HEK293T (cell line): ENCODE measurements around the gene BPIFB6.

Experiments
- CTCF ChIA-PET: fragments of 350-600 bp; formaldehyde crosslinking; extraction: SDS; loops from one replicate; lab custom pipeline; 2021; ENCODE audit warnings: antibody characterized with exemption, inconsistent platforms; lab: Yijun Ruan, JAX
- POLR2A ChIA-PET: fragments of 350-600 bp; formaldehyde crosslinking; extraction: SDS; loops from one replicate; lab custom pipeline; 2020; ENCODE audit warnings: antibody characterized with exemption, inconsistent platforms; lab: Yijun Ruan, JAX
- DNase-seq: peaks from one replicate; pipeline ENCODE4 v3.0.0; 2012; ENCODE audit warnings: mixed read lengths; ENCODE audit errors: extremely low spot score
- ARNT ChIP-seq: fragments of 450-650 bp; IDR thresholded peaks from 2 replicates; pipeline ENCODE4 v1.6.1; 2017; ENCODE audit warnings: mild to moderate bottlenecking
- BHLHE40 ChIP-seq: fragments of 450-650 bp; IDR thresholded peaks from 2 replicates; pipeline ENCODE4 v1.6.1; 2016; ENCODE audit warnings: mild to moderate bottlenecking, moderate library complexity, borderline replicate concordance
- CTBP1 ChIP-seq: fragments of 450-650 bp; IDR thresholded peaks from 2 replicates; pipeline ENCODE4 v1.6.1; 2016; ENCODE audit warnings: borderline replicate concordance
- ELF4 ChIP-seq: fragments of 450-650 bp; IDR thresholded peaks from 2 replicates; pipeline ENCODE4 v1.6.1; 2017; ENCODE audit warnings: antibody characterized with exemption
- FOXA1 ChIP-seq: fragments of 450-650 bp; IDR thresholded peaks from 2 replicates; pipeline ENCODE4 v1.6.1; 2016; ENCODE audit warnings: mild to moderate bottlenecking
- FOXK2 ChIP-seq: fragments of 450-650 bp; IDR thresholded peaks from 2 replicates; pipeline ENCODE4 v1.6.1; 2016; ENCODE audit warnings: mild to moderate bottlenecking
- FOXM1 ChIP-seq: fragments of 450-650 bp; IDR thresholded peaks from 2 replicates; pipeline ENCODE4 v1.6.1; 2017; ENCODE audit warnings: mild to moderate bottlenecking, borderline replicate concordance
- HDGF ChIP-seq: fragments of 450-650 bp; IDR thresholded peaks from 2 replicates; pipeline ENCODE4 v1.6.1; 2017; ENCODE audit warnings: antibody characterized with exemption, borderline replicate concordance
- L3MBTL2 ChIP-seq: fragments of 450-650 bp; conservative IDR thresholded peaks from 2 replicates; pipeline ENCODE4 v1.6.1; 2016; ENCODE audit warnings: mild to moderate bottlenecking
- LEF1 ChIP-seq: fragments of 450-650 bp; IDR thresholded peaks from 2 replicates; pipeline ENCODE4 v1.6.1; 2017; ENCODE audit warnings: mild to moderate bottlenecking, borderline replicate concordance
- NFRKB ChIP-seq: fragments of 450-650 bp; IDR thresholded peaks from 2 replicates; pipeline ENCODE4 v1.6.1; 2016; ENCODE audit warnings: mild to moderate bottlenecking, moderate library complexity
- SP1 ChIP-seq: fragments of 450-650 bp; IDR thresholded peaks from 2 replicates; pipeline ENCODE4 v1.6.1; 2017
- SUZ12 ChIP-seq: fragments of 450-650 bp; IDR thresholded peaks from 2 replicates; pipeline ENCODE4 v1.6.1; 2016; ENCODE audit warnings: mild to moderate bottlenecking
- TARDBP ChIP-seq: fragments of 450-650 bp; IDR thresholded peaks from 2 replicates; pipeline ENCODE4 v1.6.1; 2016
- ZNF384 ChIP-seq: fragments of 450-650 bp; IDR thresholded peaks from 2 replicates; pipeline ENCODE4 v1.6.1; 2016
- TF ChIP-seq, protein P1 (sequence below): fragments of 450-650 bp; IDR thresholded peaks from 2 replicates; pipeline ENCODE4 v1.6.1; 2016

BPIFB6 gene

DNA sequence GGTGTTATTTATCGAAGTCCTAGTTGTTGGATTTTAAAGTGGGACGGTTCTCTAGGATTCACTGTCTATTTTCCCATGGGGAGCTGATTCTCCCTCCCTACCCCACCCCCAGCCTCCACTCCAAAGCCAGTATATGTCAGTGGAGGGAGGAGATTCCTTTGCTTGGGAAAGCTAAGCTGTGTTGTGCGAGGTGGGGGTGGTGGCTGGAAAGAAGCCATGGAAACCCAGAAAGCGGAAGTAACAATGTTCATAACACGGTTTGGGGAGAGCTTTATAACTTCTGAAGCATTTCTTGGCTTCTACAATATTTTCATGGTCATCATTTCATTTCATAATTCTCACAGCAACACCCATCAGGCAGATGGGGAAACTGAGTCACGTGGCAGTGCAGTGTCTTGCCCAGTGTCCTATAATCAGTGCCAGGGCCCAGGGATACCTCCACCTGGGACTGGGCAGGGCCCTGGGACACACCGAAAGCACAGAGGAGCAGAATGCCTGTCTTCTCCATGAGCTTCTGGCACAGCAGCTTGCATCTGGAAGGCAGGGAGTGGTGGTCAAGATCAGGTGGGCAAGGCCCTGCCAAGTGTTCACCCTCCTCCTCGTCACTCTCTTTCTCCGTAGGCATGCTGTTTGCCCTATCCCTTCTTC is 31.7 kb upstream of the BPIFB6 start:
- DNase-seq, result no peak
- POLR2A ChIA-PET, result no interaction called here
- no peak for TF ChIP-seq ARNT
- TF ChIP-seq FOXA1, result no peak
- no peak for TF ChIP-seq HDGF
- no peak for TF ChIP-seq ELF4
- no peak for TF ChIP-seq L3MBTL2
- no peak for TF ChIP-seq SP1
- TF ChIP-seq FOXK2, result no peak
- no peak for TF ChIP-seq LEF1
- no peak for TF ChIP-seq CTBP1
- no peak for TF ChIP-seq NFRKB
- TF ChIP-seq, protein P1, sequence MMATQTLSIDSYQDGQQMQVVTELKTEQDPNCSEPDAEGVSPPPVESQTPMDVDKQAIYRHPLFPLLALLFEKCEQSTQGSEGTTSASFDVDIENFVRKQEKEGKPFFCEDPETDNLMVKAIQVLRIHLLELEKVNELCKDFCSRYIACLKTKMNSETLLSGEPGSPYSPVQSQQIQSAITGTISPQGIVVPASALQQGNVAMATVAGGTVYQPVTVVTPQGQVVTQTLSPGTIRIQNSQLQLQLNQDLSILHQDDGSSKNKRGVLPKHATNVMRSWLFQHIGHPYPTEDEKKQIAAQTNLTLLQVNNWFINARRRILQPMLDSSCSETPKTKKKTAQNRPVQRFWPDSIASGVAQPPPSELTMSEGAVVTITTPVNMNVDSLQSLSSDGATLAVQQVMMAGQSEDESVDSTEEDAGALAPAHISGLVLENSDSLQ, result no peak
- TF ChIP-seq TARDBP, result no peak
- no peak for TF ChIP-seq FOXM1
- TF ChIP-seq ZNF384, result no peak
- no peak for TF ChIP-seq SUZ12
- no peak for TF ChIP-seq BHLHE40
- CTCF ChIA-PET, result no interaction called here

- CTCF ChIA-PET, result no interaction called here
- POLR2A ChIA-PET, result no interaction called here
- DNase-seq, result no peak
- TF ChIP-seq LEF1 (no peak), FOXA1 (no peak), SUZ12 (no peak), L3MBTL2 (no peak), CTBP1 (no peak), ARNT (no peak), FOXM1 (no peak), FOXK2 (no peak), NFRKB (no peak), ELF4 (no peak), HDGF (no peak), BHLHE40 (no peak), SP1 (no peak)
- TF ChIP-seq, protein P1, result no peak
Measured at GRCh38 chr20:33000802-33001466, 30.5 kb upstream of the BPIFB6 start.

- CTCF ChIA-PET, result interaction anchor here (0.5 kb wide), 1 partner anchor 81 kb away, joined by 3 read pairs; no protein-coding TSS in a partner anchor
Measured at GRCh38 chr20:33002087-33002808, 29.2 kb upstream of the BPIFB6 start.

GRCh38 chr20:33004141-33004751 is 27.2 kb upstream of the BPIFB6 start, which contains the start of gene SUN5:
SUN5 (minus strand) TSS chr20:33004433; CDS start chr20:33004340, 93 bp downstream.
- ChIA-PET CTCF (no interaction called here), POLR2A (no interaction called here)
- TF ChIP-seq HDGF (no peak), FOXA1 (no peak), SP1 (no peak), ARNT (no peak), SUZ12 (no peak), FOXK2 (no peak), LEF1 (no peak), L3MBTL2 (no peak), CTBP1 (no peak), TARDBP (no peak), ZNF384 (no peak), FOXM1 (no peak), BHLHE40 (no peak), NFRKB (no peak)
- TF ChIP-seq, protein P1, result no peak
- no peak for DNase-seq

More at GRCh38 chr20:33002087-33002808, 29.2 kb upstream of the BPIFB6 start:
- no peak for DNase-seq
- TF ChIP-seq FOXA1, result no peak
- POLR2A ChIA-PET, result no interaction called here

- POLR2A ChIA-PET, result no interaction called here
Measured at GRCh38 chr20:33005132-33005566, 26.3 kb upstream of the BPIFB6 start.

More at GRCh38 chr20:33005132-33005566, 26.3 kb upstream of the BPIFB6 start:
- TF ChIP-seq SUZ12, result no peak
- TF ChIP-seq, protein P1, result no peak
- no peak for TF ChIP-seq TARDBP
- TF ChIP-seq L3MBTL2, result no peak
- no peak for TF ChIP-seq FOXK2
- TF ChIP-seq ZNF384, result no peak
- no peak for TF ChIP-seq ARNT
- TF ChIP-seq BHLHE40, result no peak
- TF ChIP-seq SP1, result no peak
- CTCF ChIA-PET, result no interaction called here
- DNase-seq, result no peak
